Epithelial cell of proximal tubule (primary cell): ENCODE data around the gene ST6GALNAC1. TPM values are rescaled to one million over a fixed set of nuclear protein-coding genes. Genes with fewer than 3 reads are reported as not detected.

Experiments
- DNase-seq: peaks from one replicate; pipeline ENCODE4 v3.0.0-alpha.2; 2011; ENCODE audit warnings: low read depth
- H3K4me3 ChIP-seq: 2 replicates; pipeline ENCODE4 v1.5.1; 2011; ENCODE audit warnings: low read depth, mild to moderate bottlenecking, low read length
- CTCF ChIP-seq: conservative IDR thresholded peaks from 2 replicates; pipeline ENCODE4 v1.5.1; 2012; ENCODE audit warnings: low read depth, mild to moderate bottlenecking, low read length
- total RNA-seq: library from RNA; depleted of rRNA; stranded (reverse); fragments of >200 nt; gene quantifications from 2 replicates; pipeline ENCODE4 v1.2.3, GENCODE V29; 2015

The ST6GALNAC1 gene
- total RNA-seq, 1 donor from 2014 or later = 0.52 TPM

- no peak overlapping the region for H3K4me3 ChIP-seq
- TF ChIP-seq CTCF = no peak
- DNase-seq = no peak
These were observed 31.0 kb upstream of the ST6GALNAC1 start for GRCh38 chr17:76674600-76674999.

GRCh38 chr17:76673729-76674128 lies 30.2 kb upstream of the ST6GALNAC1 start:
- no peak overlapping the region for H3K4me3 ChIP-seq
- no peak for DNase-seq
- no peak for TF ChIP-seq CTCF

GRCh38 chr17:76672892-76673291 lies 29.3 kb upstream of the ST6GALNAC1 start:
- no peak overlapping the region for H3K4me3 ChIP-seq
- DNase-seq = no peak
- TF ChIP-seq CTCF = no peak

- no peak for DNase-seq
- peak overlapping the region; percentile 67 for H3K4me3 ChIP-seq
- no peak for TF ChIP-seq CTCF
These were observed 28.8 kb upstream of the ST6GALNAC1 start for GRCh38 chr17:76672270-76672851.

- TF ChIP-seq CTCF = no peak
- DNase-seq = no peak
- peak overlapping the region; percentile 67 for H3K4me3 ChIP-seq
These were observed 28.3 kb upstream of the ST6GALNAC1 start for GRCh38 chr17:76671912-76672262.

GRCh38 chr17:76671123-76671911 lies 27.8 kb upstream of the ST6GALNAC1 start:
- TF ChIP-seq CTCF = no peak
- DNase-seq = peak; percentile 97
- peak overlapping the region; percentile 67 for H3K4me3 ChIP-seq

GRCh38 chr17:76670718-76671122 lies 27.2 kb upstream of the ST6GALNAC1 start:
- H3K4me3 ChIP-seq = peak overlapping the region; percentile 54
- peak; percentile 22 for TF ChIP-seq CTCF
- no peak for DNase-seq
